Measurements from ENCODE around the gene TCL1A.
"Not testable (repeated sequence)": the region's sequence is repeated elsewhere in the genome, so short reads cannot be mapped to it uniquely, and the experiment has no call there.

TCL1A gene

GRCh38 chr14:95674613-95675012 lies 39.3 kb downstream of the TCL1A start:
- no peak for DNase-seq

GRCh38 chr14:95668235-95668772 lies 45.6 kb downstream of the TCL1A start:
- DNase-seq, result no peak

- DNase-seq, result no peak
These were observed 46.7 kb downstream of the TCL1A start for GRCh38 chr14:95667249-95667693.

GRCh38 chr14:95666450-95666849 lies 47.5 kb downstream of the TCL1A start:
- DNase-seq, result no peak

GRCh38 chr14:95665530-95665929 lies 48.4 kb downstream of the TCL1A start:
- not testable (repeated sequence) for DNase-seq

- DNase-seq, result no peak
These were observed 49.4 kb downstream of the TCL1A start for GRCh38 chr14:95664546-95664945.

- no peak for DNase-seq
These were observed 49.9 kb downstream of the TCL1A start for GRCh38 chr14:95664066-95664465.

GRCh38 chr14:95663226-95663797 lies 50.6 kb downstream of the TCL1A start:
- DNase-seq, result no peak

- no peak for DNase-seq
These were observed 51.3 kb downstream of the TCL1A start for GRCh38 chr14:95662376-95663186.

- no peak for DNase-seq
These were observed 53.0 kb downstream of the TCL1A start for GRCh38 chr14:95660651-95661515.

GRCh38 chr14:95659990-95660385 lies 53.9 kb downstream of the TCL1A start:
- DNase-seq, result no peak

All from NCI-H1436 treated with DMSO at 0.1 percent for 48 hours (cell line).